ENCODE results near the gene YTHDC2.
A peak's percentile ranks its signal among the peaks of the same experiment; 100 is the strongest.

Gene YTHDC2

GRCh38 chr5:113513384-113514288, at the start of gene YTHDC2:
Gene YTHDC2, plus strand, starts transcription at chr5:113513694. Its CDS starts 202 bp downstream, at chr5:113513896.
- TF ChIP-seq CTCF (conservative IDR thresholded peaks at IDR 0.05): peak; percentile 53
- H3K27ac ChIP-seq: peak within 1 kb of the TSS; percentile 78

GRCh38 chr5:113474100-113474728, 39.3 kb upstream of the YTHDC2 start:
- H3K27ac ChIP-seq: no peak overlapping the region

GRCh38 chr5:113478691-113479090, 34.8 kb upstream of the YTHDC2 start:
- no peak overlapping the region for H3K27ac ChIP-seq
- TF ChIP-seq CTCF (conservative IDR thresholded peaks at IDR 0.05): no peak

More at GRCh38 chr5:113474100-113474728, 39.3 kb upstream of the YTHDC2 start:
- TF ChIP-seq CTCF (conservative IDR thresholded peaks at IDR 0.05): no peak

GRCh38 chr5:113480243-113480642, 33.3 kb upstream of the YTHDC2 start:
- no peak overlapping the region for H3K27ac ChIP-seq
- no peak for TF ChIP-seq CTCF (conservative IDR thresholded peaks at IDR 0.05)

- H3K27ac ChIP-seq: peak overlapping the region; percentile 86
- TF ChIP-seq CTCF (conservative IDR thresholded peaks at IDR 0.05): no peak
Observed at GRCh38 chr5:113487416-113487780, 26.1 kb upstream of the YTHDC2 start.

GRCh38 chr5:113487781-113488644, 25.5 kb upstream of the YTHDC2 start, which contains the start of gene MCC:
Gene MCC, minus strand, starts transcription at chr5:113488453.
- H3K27ac ChIP-seq: peak within 1 kb of the TSS; percentile 86
- no peak for TF ChIP-seq CTCF (conservative IDR thresholded peaks at IDR 0.05)
